GM12865 (cell line): ENCODE results near the gene POC5.
A peak's percentile ranks its signal among the peaks of the same experiment; 100 is the strongest.

Experiments
- DNase-seq: peaks from one replicate; pipeline ENCODE4 v3.0.0; 2010; ENCODE audit warnings: low read depth
- H3K4me3 ChIP-seq: 2 replicates; pipeline ENCODE4 v1.5.1; 2011; ENCODE audit warnings: mild to moderate bottlenecking, low read depth, low read length, control low read depth
- TF ChIP-seq, protein P1 (sequence below): IDR thresholded peaks from 2 replicates; pipeline ENCODE4 v1.5.1; 2011; ENCODE audit warnings: low read length, control low read depth, low read depth, inconsistent platforms; ENCODE audit not compliant: insufficient read depth; ENCODE audit errors: missing control alignments

The POC5 gene

GRCh38 chr5:75681125-75681830 lies 36.0 kb downstream of the POC5 start:
- TF ChIP-seq, protein P1, sequence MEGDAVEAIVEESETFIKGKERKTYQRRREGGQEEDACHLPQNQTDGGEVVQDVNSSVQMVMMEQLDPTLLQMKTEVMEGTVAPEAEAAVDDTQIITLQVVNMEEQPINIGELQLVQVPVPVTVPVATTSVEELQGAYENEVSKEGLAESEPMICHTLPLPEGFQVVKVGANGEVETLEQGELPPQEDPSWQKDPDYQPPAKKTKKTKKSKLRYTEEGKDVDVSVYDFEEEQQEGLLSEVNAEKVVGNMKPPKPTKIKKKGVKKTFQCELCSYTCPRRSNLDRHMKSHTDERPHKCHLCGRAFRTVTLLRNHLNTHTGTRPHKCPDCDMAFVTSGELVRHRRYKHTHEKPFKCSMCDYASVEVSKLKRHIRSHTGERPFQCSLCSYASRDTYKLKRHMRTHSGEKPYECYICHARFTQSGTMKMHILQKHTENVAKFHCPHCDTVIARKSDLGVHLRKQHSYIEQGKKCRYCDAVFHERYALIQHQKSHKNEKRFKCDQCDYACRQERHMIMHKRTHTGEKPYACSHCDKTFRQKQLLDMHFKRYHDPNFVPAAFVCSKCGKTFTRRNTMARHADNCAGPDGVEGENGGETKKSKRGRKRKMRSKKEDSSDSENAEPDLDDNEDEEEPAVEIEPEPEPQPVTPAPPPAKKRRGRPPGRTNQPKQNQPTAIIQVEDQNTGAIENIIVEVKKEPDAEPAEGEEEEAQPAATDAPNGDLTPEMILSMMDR = peak; percentile 41
- peak; percentile 44 for DNase-seq
- H3K4me3 ChIP-seq = no peak overlapping the region

DNA sequence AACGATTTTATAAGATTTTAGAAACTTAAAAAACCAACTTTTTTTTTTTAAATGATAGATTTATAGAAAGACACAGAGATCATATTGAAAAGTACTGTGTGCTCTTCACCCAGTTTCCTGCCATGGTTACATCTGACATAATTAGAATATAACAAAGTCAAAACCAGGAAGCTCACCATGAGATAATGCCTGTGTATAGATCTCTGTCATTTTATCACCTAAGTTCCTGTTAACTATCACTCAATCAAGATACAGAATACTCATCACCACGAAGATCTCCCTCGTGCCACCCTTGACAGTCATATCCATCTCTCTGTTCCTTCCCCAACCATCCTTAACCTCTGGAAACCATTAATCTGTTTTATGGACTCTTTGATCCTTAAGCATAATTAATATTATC lies 39.1 kb downstream of the POC5 start:
- no peak for DNase-seq
- TF ChIP-seq, protein P1 = no peak
- H3K4me3 ChIP-seq = no peak overlapping the region

DNA sequence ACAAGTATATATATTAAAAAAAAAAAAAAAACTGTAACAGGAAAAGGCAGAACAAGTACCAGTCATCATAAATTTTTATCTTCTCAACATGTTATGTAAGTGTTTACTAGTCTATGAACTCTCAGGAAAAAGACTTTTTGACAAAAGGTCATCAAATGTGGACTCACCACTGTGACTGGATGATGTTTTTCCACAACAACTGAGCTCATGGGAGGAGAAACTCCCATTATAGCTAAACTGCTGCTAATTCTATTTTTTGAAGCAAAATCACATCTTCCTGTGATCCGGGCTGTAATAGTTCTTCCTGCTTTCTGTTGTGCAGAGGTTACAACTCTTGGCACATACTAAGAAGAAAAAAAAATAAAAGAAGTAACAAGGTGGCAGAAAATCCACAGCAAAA lies 39.6 kb downstream of the POC5 start:
- TF ChIP-seq, protein P1 = no peak
- H3K4me3 ChIP-seq = no peak overlapping the region
- no peak for DNase-seq

GRCh38 chr5:75675783-75676182 lies 41.5 kb downstream of the POC5 start:
- no peak overlapping the region for H3K4me3 ChIP-seq
- TF ChIP-seq, protein P1 = no peak
- no peak for DNase-seq

DNA sequence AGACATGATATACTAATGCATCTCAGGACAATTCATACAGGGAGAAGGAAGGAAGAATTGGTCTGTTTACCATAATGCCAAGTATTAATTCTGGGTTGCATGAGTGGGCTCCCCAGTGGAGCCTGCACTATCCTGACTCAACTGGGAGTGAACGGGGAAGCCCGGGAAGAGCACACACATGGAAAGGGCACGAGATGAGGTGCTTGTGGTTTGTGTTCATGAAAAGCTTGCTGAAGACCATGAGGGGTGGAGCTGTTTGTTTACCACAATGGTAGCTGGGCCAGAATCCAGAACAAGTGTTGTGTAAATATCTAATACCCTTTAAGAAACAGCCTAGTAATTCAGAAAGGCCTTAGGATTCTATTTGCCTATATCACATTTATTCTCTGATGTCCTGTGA lies 44.6 kb downstream of the POC5 start:
- TF ChIP-seq, protein P1 = no peak
- H3K4me3 ChIP-seq = no peak overlapping the region
- DNase-seq = no peak

DNA sequence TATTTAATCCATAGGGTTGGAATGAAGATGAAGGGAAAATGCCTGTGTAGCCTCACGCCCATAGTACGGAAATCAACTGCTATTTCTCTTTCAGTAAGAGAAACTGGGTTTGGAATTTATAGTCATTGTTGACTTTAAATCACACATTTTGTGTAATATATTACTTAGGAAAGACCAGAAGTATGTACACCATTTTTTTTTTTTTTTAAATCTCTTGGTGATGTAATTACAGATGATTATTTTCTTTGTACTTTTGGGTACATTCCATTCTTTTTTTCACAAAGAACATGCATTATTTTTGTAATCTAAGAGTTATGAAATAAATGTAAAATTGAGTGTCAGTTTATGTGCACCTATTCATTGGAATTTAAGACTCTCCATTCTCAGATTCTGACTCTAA lies 45.7 kb downstream of the POC5 start:
- TF ChIP-seq, protein P1 = no peak

DNA sequence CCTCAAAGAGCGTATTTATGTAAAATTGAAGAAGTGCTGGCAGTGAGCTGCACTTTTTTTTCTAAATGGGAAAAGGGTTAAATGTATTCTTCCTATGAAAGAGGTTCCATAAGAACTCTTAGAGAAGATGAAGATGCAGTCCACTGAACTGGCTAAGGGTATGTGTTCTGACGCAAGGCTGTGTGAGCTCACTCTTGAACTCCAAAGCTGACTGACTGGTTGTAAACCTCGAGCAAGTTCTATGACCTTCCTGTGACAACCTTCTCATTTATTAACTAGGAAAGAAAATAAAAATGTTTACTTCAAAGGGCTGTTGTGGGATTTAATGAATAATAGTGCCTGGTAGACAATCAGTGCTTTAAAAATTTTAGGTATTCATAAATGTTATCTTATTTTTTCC lies 46.7 kb downstream of the POC5 start:
- TF ChIP-seq, protein P1 = no peak
- DNase-seq = no peak
- no peak overlapping the region for H3K4me3 ChIP-seq

More for the DNA sequence above, 45.7 kb downstream of the POC5 start:
- no peak for DNase-seq
- no peak overlapping the region for H3K4me3 ChIP-seq
